Measurements from ENCODE around the gene NANS.
"Not testable (repeated sequence)": the region's sequence is repeated elsewhere in the genome, so short reads cannot be mapped to it uniquely, and the experiment has no call there.

Gene NANS

GRCh38 chr9:98056269-98057137 is at the start of gene NANS:
NANS (plus strand) TSS chr9:98056732; CDS start chr9:98056809, 77 bp downstream.
- DNase-seq = peak; percentile 86 to 99 (median 93)
- intact Hi-C loops (cut with DNase I) = loop anchor here (5.0 kb wide), 1 partner anchor 201 kb away; the partner anchor contains the start of gene TBC1D2

- no peak for DNase-seq
- intact Hi-C loops (cut with DNase I) = no loop called here
Measured at GRCh38 chr9:98007251-98007928, 49.1 kb upstream of the NANS start.

GRCh38 chr9:98008764-98009163 is 47.8 kb upstream of the NANS start:
- intact Hi-C loops (cut with DNase I) = no loop called here
- no peak for DNase-seq

GRCh38 chr9:98009437-98009836 is 47.1 kb upstream of the NANS start:
- no peak for DNase-seq
- intact Hi-C loops (cut with DNase I) = no loop called here

- DNase-seq = no peak
- intact Hi-C loops (cut with DNase I) = no loop called here
Measured at GRCh38 chr9:98009936-98010335, 46.6 kb upstream of the NANS start.

- intact Hi-C loops (cut with DNase I) = no loop called here
- DNase-seq = no peak
Measured at GRCh38 chr9:98010445-98010844, 46.1 kb upstream of the NANS start.

GRCh38 chr9:98011122-98011521 is 45.4 kb upstream of the NANS start:
- intact Hi-C loops (cut with DNase I) = no loop called here
- DNase-seq = no peak

GRCh38 chr9:98016137-98016680 is 40.3 kb upstream of the NANS start:
- DNase-seq = no peak
- intact Hi-C loops (cut with DNase I) = no loop called here

- intact Hi-C loops (cut with DNase I) = no loop called here
- no peak for DNase-seq
Measured at GRCh38 chr9:98017306-98017705, 39.2 kb upstream of the NANS start.

GRCh38 chr9:98018347-98018746 is 38.2 kb upstream of the NANS start:
- no peak for DNase-seq
- intact Hi-C loops (cut with DNase I) = no loop called here

GRCh38 chr9:98019098-98019497 is 37.4 kb upstream of the NANS start:
- no peak for DNase-seq
- intact Hi-C loops (cut with DNase I) = no loop called here

GRCh38 chr9:98019869-98020268 is 36.7 kb upstream of the NANS start:
- intact Hi-C loops (cut with DNase I); DNase-seq: not testable (repeated sequence)

- no peak for DNase-seq
- intact Hi-C loops (cut with DNase I) = no loop called here
Measured at GRCh38 chr9:98020476-98021145, 35.9 kb upstream of the NANS start.

GRCh38 chr9:98021306-98022040 is 35.1 kb upstream of the NANS start:
- no peak for DNase-seq
- intact Hi-C loops (cut with DNase I) = no loop called here

GRCh38 chr9:98022447-98022846 is 34.1 kb upstream of the NANS start:
- no peak for DNase-seq
- intact Hi-C loops (cut with DNase I) = no loop called here

- intact Hi-C loops (cut with DNase I) = no loop called here
- DNase-seq = no peak
Measured at GRCh38 chr9:98024702-98025101, 31.8 kb upstream of the NANS start.

GRCh38 chr9:98031169-98031568 is 25.4 kb upstream of the NANS start:
- DNase-seq = no peak
- intact Hi-C loops (cut with DNase I) = no loop called here

- no peak for DNase-seq
- intact Hi-C loops (cut with DNase I) = no loop called here
Measured at GRCh38 chr9:98031935-98032334, 24.6 kb upstream of the NANS start.

GRCh38 chr9:98034593-98035546 is 21.7 kb upstream of the NANS start:
- intact Hi-C loops (cut with DNase I) = loop anchor here (1.0 to 2.0 kb wide), 2 partner anchors 52 to 112 kb away; partner anchors contain the start of gene ANP32B

More at GRCh38 chr9:98034593-98035546, 21.7 kb upstream of the NANS start:
- peak; percentile 37 to 95 (median 83) for DNase-seq

Measured in posterior cingulate gyrus (tissue), 11 donors.